Measurements from ENCODE around the gene BIRC7. TPM values are rescaled to one million over a fixed set of nuclear protein-coding genes. Genes with fewer than 3 reads are reported as not detected.

BIRC7 gene
- total RNA-seq, 1 experiment from 2014 or later: not detected

DNA sequence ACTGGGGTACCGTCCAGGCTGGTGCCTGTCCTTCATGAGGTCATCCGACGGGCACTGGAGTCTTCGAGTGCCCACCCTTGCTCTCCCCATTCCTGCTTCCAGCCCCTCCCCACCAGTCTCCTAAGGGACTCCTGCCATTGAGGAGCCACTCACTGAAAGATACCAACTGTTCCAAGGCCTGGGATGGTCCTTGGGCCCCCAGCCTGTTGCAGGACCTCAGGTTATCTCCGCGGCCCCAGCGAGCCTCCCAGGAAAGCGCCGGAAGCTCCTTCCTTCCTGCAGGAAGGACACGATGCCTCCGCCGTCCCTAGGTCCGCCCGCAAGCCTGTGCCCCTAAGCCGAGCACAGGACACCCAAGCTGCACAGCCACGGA, 17.3 kb downstream of the BIRC7 start:
- no peaks in the 10 kb centered on the region for H3K9me3 ChIP-seq (replicated peaks)
- no peaks in the 10 kb centered on the region for H3K36me3 ChIP-seq
- peaks cover 49% of the 10 kb centered on the region for H3K27me3 ChIP-seq (replicated peaks)

DNA sequence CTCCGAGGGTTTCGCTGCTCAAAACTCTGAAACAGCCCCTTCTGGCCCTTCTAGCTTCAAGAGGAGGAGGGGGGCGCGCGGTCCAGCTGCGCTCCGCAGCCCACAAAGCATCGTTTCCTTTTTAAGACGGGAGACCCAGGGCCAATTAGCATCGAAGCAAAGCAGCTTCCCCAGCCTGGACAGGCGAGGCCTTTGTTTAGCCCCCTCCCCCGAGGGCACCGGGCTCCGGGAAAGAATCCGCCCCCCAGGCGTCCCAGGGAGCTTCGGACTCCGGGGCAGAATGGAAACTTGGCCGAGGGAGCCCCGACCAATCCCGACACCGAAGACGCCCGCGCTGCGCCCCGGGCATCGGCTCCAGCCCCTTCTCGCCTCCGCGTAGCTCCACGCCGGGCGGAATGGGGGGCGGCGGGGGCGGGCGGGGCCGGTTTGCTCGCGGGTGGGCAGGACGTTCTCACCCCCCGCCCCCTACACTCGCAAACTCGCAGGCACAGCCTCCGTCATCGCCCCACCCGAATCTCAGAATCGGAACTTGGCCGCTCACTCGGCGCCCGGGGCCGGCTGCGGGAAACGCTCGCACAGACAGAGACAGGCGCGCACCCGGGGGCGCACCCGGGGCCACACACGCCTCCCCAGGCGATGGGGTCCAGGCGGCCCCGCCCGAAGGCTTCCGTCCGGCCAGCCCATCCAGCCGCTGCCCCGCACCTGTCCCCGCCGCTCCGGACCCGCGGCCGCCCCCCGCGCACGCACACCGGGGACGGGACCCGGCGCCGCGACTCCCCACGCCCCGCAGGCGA, 17.9 kb downstream of the BIRC7 start:
- H3K27ac ChIP-seq: no peak overlapping the region
- peaks cover 54% of the 10 kb centered on the region for H3K27me3 ChIP-seq (replicated peaks)
- H3K4me3 ChIP-seq: no peak overlapping the region
- 0 out of 2 replicates have a peak, but pooled peaks cover 3% of the 10 kb centered on the region for H3K4me1 ChIP-seq (replicated peaks)
- no peak for DNase-seq (ENCODE audit: low read depth in 1 of 2, low spot score in 2 of 2)
- H3K36me3 ChIP-seq: no peaks in the 10 kb centered on the region
- no peaks in the 10 kb centered on the region for H3K9me3 ChIP-seq (replicated peaks)

More for the DNA sequence above, 17.3 kb downstream of the BIRC7 start:
- 0 out of 2 replicates have a peak, but pooled peaks cover 3% of the 10 kb centered on the region for H3K4me1 ChIP-seq (replicated peaks)
- H3K4me3 ChIP-seq: no peak overlapping the region
- DNase-seq (ENCODE audit: low read depth in 1 of 2, low spot score in 2 of 2): no peak
- H3K27ac ChIP-seq: no peak overlapping the region

DNA sequence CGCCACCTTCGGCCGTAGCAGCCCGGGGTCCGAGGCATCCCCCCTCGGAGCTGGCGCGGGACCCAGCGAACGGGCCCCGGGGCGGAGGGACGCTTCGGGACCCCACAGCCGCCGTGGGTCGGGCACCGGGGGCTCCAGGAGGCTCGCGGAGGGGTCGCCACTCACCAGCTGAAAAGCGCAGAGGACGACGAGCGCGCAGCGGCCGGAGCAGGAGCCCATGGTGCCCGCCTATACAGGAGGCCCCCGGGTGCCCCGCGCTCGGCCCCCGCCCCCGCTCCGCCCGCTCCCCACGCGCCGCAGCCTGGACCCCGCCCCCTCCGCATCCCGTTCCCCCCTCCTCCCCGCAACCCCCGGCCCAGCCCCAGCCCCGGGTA, 18.5 kb downstream of the BIRC7 start, which contains the start of gene NKAIN4:
TSS of gene NKAIN4 (minus strand) at position 232 of the 374 bp plus-strand sequence. CDS start at position 219, 13 bp downstream.
- peaks cover 60% of the 10 kb centered on the region for H3K27me3 ChIP-seq (replicated peaks)
- H3K27ac ChIP-seq: no peak within 1 kb of the TSS
- H3K4me1 ChIP-seq (replicated peaks): 0 out of 2 replicates have a peak, but pooled peaks cover 3% of the 10 kb centered on the region
- H3K9me3 ChIP-seq (replicated peaks): no peaks in the 10 kb centered on the region
- H3K4me3 ChIP-seq: no peak within 1 kb of the TSS
- DNase-seq (ENCODE audit: low read depth in 1 of 2, low spot score in 2 of 2): no peak
- no peaks in the 10 kb centered on the region for H3K36me3 ChIP-seq

DNA sequence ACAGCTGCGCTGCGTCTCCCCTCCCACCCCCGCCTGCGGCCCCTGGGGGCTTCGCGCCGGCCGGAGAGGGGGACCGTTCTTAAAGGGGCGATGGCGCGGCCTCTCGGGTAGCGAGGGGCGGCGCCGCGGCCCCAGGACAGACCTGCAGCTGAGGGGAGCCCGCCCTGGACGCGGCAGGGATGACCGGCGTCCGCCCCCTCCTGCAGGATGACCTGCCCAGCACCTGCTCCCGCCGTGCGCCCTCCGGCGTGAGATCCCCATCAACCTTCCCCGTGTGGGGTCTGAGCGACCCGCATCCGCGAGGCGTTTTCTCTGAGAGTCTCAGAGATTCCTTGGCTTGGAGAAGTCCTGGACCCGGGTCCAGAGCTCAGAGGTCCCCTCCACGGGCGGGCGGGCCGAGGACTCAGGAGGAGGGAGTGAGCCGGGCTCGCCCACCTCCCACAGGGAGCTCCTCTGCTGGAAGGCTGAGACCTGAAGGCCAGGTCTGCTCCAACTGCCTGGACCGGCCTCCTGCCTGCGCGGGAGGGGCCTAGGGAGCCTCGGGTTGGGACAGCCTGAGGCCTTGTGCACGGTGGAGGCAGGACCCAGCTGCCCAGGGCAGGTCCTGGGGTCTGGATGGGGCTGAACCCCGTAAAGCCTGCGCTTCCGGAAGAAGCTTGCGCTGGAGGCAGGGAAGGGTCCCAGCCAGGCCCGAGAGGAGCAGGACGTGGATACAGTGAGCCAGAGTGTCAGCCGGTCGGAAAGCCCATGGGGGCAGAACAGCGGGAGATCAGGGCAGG, 19.1 kb downstream of the BIRC7 start:
- peaks cover 65% of the 10 kb centered on the region for H3K27me3 ChIP-seq (replicated peaks)

DNA sequence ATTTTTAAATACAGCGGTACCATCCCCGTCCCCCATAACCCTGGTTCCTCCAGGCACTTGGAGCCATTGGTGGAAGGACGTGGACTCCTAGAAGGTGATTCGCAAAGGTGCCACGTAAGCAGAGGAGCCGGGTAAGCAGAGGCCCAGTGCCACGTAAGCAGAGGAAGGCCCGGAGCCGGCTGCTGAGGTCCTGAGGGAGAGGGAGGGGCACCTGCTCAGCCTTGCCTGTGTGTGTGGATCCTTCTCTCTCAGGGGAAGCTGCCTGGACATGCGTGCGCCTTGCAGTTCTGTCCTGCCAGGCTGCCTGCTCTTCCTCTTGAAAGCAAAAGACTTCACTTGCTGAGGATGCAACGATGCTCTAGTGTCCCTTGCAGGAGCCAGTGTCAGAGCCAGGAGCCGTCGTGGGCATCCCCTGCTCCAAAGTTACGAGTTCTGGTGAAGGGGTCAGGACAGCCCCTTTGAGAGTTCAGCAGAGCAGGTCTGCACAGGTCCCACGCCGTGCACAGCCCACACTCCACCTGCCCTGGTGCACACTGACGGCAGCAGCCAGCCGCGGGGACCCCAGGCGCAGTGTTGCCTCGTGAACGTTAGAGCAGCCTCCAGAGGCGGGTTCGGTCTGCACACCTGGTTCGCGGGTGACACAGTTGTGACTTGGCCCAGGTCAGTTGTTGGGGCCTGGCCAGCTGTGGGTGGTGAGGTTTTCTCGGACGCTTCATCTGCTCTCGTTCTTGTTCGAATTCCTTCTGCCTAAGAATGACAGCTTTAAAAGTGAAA, 20.4 kb downstream of the BIRC7 start:
- H3K4me1 ChIP-seq (replicated peaks): 0 out of 2 replicates have a peak, but pooled peaks cover 3% of the 10 kb centered on the region
- H3K27me3 ChIP-seq (replicated peaks): peaks cover 79% of the 10 kb centered on the region
- H3K27ac ChIP-seq: no peak overlapping the region
- H3K36me3 ChIP-seq: no peaks in the 10 kb centered on the region
- no peak for DNase-seq (ENCODE audit: low read depth in 1 of 2, low spot score in 2 of 2)
- H3K4me3 ChIP-seq: no peak overlapping the region
- H3K9me3 ChIP-seq (replicated peaks): no peaks in the 10 kb centered on the region

More for the DNA sequence above, 19.1 kb downstream of the BIRC7 start:
- no peak for DNase-seq (ENCODE audit: low read depth in 1 of 2, low spot score in 2 of 2)
- Histone ChIP-seq H3K4me3 (no peak overlapping the region), H3K4me1 (replicated peaks) (0 out of 2 replicates have a peak, but pooled peaks cover 3% of the 10 kb centered on the region), H3K9me3 (replicated peaks) (no peaks in the 10 kb centered on the region), H3K36me3 (no peaks in the 10 kb centered on the region), H3K27ac (no peak overlapping the region)

DNA sequence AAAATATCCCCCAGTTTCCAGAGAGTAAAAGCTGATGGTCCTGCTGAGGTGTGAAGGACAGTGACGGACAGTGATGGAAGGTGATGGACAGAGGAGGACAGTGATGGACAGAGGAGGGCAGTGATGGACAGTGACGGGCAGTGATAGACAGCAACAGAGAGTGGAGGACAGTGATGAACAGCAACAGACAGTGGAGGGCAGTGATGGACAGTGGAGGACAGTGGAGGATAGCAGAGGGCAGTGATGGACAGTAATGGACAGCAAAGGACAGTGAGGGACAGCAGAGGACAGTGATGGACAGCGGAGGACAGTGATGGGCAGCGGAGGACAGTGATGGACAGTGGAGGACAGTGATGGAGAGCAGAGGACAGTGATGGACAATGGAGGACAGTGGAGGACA, 21.2 kb downstream of the BIRC7 start:
- no peak for DNase-seq (ENCODE audit: low read depth in 1 of 2, low spot score in 2 of 2)
- no peak overlapping the region for H3K4me3 ChIP-seq
- peaks cover 83% of the 10 kb centered on the region for H3K27me3 ChIP-seq (replicated peaks)
- 0 out of 2 replicates have a peak, but pooled peaks cover 3% of the 10 kb centered on the region for H3K4me1 ChIP-seq (replicated peaks)
- H3K36me3 ChIP-seq: no peaks in the 10 kb centered on the region
- H3K27ac ChIP-seq: no peak overlapping the region
- H3K9me3 ChIP-seq (replicated peaks): no peaks in the 10 kb centered on the region

DNA sequence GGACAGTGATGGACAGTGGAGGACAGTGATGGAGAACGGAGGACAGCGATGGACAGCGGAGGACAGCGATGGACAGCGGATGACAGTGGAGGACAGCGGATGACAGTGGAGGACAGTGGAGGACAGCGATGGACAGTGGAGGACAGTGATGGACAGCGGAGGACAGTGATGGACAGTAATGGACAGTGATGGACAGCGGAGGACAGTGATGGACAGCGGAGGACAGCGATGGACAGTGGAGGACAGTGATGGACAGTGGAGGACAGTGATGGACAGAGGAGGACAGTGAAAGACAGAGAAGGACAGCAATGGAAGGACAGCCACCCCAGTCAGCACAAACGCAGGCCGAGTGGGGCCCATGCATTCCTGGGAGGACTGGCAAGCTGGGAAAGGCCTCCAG, 21.9 kb downstream of the BIRC7 start:
- Histone ChIP-seq H3K9me3 (replicated peaks) (no peaks in the 10 kb centered on the region), H3K4me3 (no peak overlapping the region), H3K4me1 (replicated peaks) (0 out of 2 replicates have a peak, but pooled peaks cover 3% of the 10 kb centered on the region), H3K27ac (no peak overlapping the region), H3K27me3 (replicated peaks) (peaks cover 80% of the 10 kb centered on the region), H3K36me3 (no peaks in the 10 kb centered on the region)
- DNase-seq (ENCODE audit: low read depth in 1 of 2, low spot score in 2 of 2): no peak

DNA sequence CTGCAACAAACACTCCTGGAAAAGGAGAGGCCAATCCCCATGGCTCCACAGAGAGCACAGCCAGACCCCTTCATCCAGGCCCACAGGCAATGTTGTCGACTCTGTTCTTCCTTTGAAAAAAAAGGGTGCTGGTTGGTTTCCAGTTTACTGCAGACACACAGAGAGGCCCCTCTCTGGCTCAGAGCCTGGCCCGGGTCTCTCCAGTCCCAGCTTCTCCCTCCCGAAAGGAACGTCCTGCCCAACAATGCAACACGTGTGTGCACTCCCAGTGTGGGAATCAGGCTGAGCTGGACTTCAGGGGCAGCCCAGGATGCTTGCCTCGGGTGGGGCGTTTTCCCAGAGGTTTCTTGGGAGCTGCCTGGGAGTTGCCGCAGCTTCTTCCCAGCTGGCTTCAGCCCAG, 23.1 kb downstream of the BIRC7 start:
- no peaks in the 10 kb centered on the region for H3K36me3 ChIP-seq
- H3K4me1 ChIP-seq (replicated peaks): 0 out of 2 replicates have a peak, but pooled peaks cover 3% of the 10 kb centered on the region
- no peaks in the 10 kb centered on the region for H3K9me3 ChIP-seq (replicated peaks)
- H3K27ac ChIP-seq: no peak overlapping the region
- no peak overlapping the region for H3K4me3 ChIP-seq
- DNase-seq (ENCODE audit: low read depth in 1 of 2, low spot score in 2 of 2): no peak
- peaks cover 81% of the 10 kb centered on the region for H3K27me3 ChIP-seq (replicated peaks)

DNA sequence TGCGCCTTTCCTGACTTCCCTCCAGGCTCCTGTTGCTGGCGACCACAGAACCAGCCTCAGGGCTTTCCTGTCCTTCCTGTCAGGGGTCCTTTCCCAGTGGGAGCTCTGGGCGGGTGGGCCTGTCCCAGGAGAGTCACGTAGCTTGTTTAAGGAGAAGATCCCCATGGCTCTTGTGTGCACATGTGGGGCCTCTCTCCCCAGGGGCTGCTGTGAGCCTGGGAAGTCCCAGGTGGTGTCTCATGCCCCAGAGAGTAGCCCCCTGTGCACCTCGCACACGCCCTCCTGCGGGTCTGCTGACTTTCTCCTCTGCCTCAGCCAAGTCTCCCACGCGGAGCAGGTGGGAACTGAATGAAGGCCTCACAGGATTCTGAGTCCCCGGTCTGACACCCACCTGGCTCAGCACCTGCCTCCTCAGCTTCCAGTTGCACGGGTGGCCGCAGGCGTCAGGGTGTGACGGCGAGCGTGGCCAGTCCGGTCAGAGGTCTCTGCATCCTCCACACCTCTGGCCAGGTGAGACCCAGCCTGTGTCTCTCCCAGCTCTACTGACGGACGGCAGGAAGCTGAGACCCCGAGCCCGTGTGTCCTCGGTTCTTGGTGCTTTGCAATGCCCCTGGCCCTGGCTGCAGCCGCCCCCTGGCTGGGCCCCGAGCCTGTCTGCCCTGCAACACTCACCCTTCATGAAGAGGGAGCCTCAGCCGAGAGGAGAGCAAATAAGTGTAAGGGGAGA, 24.2 kb downstream of the BIRC7 start:
- DNase-seq (ENCODE audit: low read depth in 1 of 2, low spot score in 2 of 2): no peak
- H3K4me1 ChIP-seq (replicated peaks): no peaks in the 10 kb centered on the region
- no peak overlapping the region for H3K27ac ChIP-seq
- H3K9me3 ChIP-seq (replicated peaks): no peaks in the 10 kb centered on the region
- peaks cover 82% of the 10 kb centered on the region for H3K27me3 ChIP-seq (replicated peaks)
- H3K4me3 ChIP-seq: no peak overlapping the region
- no peaks in the 10 kb centered on the region for H3K36me3 ChIP-seq

DNA sequence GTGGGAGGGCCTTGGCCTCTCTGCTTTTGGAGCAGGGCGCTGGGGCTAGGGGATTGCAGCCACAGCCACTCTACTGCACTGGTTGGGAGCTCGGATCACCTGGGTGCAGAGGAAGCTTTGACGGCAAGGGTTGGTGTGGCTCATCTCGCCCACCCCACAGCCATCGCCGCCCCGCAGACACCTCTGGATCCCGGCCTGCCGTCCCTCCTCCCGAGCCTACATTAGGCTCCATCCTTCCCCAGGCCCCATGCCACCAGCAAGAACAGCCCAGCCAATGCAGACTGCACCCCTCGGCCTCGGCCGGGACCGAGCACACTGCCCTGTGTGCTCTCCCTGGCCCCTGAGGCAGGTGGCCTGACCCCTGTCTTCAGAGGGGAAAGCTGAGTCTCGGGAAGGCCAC, 24.8 kb downstream of the BIRC7 start:
- Histone ChIP-seq H3K36me3 (no peaks in the 10 kb centered on the region), H3K27ac (no peak overlapping the region), H3K4me1 (replicated peaks) (no peaks in the 10 kb centered on the region), H3K27me3 (replicated peaks) (peaks cover 80% of the 10 kb centered on the region), H3K9me3 (replicated peaks) (no peaks in the 10 kb centered on the region), H3K4me3 (no peak overlapping the region)
- DNase-seq (ENCODE audit: low read depth in 1 of 2, low spot score in 2 of 2): no peak

DNA sequence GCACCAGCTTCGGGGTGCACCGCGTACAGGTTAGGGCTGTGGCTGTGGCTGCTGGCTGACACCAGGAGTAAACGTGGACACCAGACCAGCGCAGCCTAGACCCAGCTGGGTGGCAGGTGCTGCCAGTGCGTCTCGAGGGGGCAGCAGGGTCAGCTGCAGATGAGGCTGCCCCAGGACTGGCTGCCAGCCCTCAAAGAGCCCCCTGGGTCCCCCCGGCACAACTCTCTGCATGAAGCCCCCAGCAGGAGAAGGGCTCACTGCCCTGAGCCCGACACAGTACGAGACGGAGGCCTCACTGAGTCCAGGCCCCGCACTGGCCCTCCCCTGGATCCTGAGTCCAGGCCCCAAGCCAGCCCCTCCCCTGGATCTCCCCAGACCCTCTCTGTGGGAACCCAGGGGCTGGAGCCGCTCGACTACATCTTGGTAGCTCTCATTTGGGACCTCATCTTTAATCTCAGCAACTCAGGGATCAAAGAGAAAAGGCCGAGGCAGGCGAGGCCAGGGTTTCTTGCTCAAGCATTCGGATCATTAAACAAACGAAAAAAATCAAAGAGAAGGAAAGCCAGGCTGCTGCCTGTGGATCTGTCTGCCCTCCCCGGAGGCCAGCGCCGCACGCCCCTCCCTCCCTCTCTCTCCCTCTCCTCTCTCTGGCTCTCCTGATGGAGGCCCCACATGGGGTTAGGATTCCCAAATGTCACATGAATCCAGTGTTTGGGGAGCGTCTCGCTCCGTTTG, 25.5 kb downstream of the BIRC7 start:
- H3K27me3 ChIP-seq (replicated peaks): peaks cover 80% of the 10 kb centered on the region
- no peaks in the 10 kb centered on the region for H3K9me3 ChIP-seq (replicated peaks)
- no peak overlapping the region for H3K4me3 ChIP-seq
- no peaks in the 10 kb centered on the region for H3K4me1 ChIP-seq (replicated peaks)
- DNase-seq (ENCODE audit: low read depth in 1 of 2, low spot score in 2 of 2): no peak
- H3K27ac ChIP-seq: no peak overlapping the region
- H3K36me3 ChIP-seq: no peaks in the 10 kb centered on the region

DNA sequence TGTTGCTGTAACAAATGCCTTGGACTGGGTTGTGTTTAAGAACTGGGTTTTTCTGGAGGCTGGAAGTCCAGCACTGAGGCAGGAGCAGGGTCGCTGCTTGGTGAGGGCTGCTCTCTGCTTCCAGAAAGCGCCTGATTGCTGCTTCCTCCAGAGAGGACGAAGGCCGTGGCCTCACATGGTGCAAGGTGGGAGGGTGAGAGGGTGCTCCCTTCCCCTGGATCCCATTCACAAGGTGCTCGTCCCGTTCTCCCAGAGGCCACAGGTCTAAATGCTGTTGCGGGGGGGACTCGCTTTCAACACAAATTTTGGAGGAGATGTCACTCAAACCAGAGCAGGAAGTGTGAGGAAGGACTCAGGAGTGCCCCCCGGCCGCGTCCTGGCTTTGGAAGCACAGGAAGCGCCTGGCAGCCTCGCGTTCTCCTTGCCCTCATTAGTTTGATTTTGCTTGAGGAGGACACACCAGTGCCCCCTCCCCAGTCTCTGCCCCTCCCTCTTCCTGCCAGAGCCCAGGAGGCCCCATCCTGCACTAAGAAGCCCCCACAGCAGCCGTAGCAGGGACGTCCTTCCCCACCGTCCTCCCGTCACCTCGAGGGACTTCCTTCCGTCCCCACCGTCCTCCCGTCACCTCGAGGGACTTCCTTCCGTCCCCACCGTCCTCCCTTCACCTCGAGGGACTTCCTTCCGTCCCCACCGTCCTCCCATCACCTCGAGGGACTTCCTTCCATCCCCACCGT, 26.3 kb downstream of the BIRC7 start:
- Histone ChIP-seq H3K4me1 (replicated peaks) (no peaks in the 10 kb centered on the region), H3K9me3 (replicated peaks) (no peaks in the 10 kb centered on the region), H3K27me3 (replicated peaks) (peaks cover 76% of the 10 kb centered on the region), H3K4me3 (no peak overlapping the region), H3K36me3 (no peaks in the 10 kb centered on the region), H3K27ac (no peak overlapping the region)
- DNase-seq (ENCODE audit: low read depth in 1 of 2, low spot score in 2 of 2): no peak
